GM04504 (cell line): ENCODE results near the gene VAV2.

Experiments used
- DNase-seq: peaks from one replicate; pipeline ENCODE4 v3.0.0-alpha.2; 2012; ENCODE audit warnings: low read depth

The VAV2 gene

DNA sequence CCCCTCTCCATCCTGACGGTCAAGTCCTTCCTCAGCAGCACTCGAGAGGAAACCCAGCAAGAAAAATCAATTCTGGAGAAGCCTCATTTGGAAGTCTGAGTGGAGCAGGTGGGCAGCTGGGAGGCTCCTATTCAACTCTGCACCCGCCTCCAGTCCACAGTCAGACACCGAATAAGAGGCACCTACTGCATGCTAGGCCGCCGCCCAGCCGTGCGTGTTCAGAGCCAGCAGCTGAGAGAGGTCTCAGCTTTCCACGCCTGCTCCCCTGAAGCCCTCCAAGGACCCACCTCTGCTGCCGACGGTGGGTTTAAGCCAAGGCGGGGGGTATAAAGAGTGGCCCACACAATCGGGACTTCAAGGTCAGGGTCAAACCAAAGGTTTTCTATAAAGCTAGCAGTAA, 41.9 kb downstream of the VAV2 start:
- DNase-seq = no peak

DNA sequence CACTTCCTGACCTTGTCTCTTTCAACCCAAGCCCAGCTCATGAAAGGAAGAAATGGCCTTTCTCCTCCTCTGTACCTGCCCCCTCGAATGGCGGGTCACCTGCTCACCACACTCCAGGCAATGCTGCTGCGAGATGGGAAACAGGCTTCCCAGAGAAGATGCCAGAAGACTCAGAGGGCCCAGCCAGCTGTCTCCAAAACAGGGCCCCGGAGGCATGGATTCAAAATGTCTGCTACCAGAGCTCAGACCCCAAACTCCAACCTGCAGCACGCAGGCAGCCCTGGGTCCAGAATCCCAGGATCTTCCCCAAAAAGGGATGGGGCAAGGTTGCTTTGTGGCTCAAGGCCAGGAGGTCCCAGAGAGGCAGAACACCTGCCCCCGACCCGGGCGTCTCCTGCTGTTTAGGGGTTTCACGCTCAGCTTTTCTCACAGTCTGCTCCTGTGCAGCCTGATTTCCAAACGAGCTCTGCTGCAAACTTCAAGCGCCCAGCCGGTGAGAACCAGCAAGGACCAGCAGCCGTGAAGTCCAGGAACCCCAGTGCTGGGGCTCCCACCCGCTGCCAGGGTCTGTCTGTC, 42.5 kb downstream of the VAV2 start:
- DNase-seq = no peak

DNA sequence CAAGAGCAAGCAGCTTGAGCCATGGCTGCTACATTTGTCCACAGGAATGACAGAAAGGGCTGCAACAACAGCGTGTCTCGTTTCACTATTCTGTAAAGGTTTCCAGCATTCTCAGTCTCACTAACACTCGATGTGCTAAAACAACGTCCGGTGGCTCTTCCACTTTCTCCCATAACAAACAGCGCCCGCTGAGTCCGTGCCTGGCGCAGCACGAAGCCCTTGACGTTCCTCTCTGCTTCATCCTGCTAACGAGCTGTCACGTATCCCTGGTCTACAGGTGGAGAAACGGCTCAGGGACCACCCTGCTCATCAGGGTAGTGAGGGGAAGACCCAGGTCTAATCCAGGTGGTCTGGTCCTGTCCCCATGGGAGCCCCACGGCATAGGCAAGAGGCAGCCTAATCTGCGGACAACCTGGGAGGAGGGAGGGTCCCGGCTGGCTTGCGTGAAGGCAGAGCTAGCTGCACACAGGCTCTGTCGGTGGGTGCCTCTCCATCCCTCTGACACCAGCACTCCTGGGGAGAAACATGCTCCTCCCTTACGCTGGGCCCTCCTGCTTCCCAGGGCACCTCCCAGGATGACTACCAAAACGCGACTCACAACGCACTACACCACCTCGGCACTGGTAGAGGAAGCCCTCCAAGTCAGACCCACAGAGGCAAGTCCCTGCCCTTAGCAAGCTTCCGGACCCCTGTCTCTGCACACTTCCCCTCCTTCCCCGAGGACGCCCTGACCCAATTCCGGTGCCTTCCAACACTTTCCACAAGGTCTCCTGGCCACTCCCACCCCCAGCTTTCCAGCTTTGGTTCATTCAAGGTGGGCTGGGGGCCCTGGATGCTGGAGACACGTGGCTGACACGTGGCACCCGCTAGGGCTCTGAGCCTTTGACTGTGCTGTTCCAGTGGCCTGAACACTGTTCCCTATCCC, 43.3 kb downstream of the VAV2 start:
- no peak for DNase-seq

DNA sequence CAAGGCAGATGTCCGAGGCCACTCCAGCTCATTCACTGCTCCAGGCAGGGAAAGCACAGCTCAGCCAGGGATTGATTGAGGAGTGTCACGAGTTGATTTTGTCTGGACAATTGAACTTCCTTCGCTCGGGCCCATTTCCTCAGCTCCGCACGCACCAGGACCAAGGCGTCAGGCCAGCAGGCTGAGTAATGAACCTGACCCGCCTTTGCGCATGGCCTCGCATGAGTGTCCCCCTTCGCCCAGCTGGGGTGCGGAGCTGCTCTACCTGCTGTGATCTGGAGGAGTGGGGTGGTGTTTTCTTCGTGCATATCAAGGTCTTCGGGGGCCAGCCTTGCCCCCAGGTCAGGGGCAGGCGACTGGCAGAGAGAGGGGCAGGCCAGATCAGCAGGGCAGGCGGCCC, 44.0 kb downstream of the VAV2 start:
- no peak for DNase-seq

DNA sequence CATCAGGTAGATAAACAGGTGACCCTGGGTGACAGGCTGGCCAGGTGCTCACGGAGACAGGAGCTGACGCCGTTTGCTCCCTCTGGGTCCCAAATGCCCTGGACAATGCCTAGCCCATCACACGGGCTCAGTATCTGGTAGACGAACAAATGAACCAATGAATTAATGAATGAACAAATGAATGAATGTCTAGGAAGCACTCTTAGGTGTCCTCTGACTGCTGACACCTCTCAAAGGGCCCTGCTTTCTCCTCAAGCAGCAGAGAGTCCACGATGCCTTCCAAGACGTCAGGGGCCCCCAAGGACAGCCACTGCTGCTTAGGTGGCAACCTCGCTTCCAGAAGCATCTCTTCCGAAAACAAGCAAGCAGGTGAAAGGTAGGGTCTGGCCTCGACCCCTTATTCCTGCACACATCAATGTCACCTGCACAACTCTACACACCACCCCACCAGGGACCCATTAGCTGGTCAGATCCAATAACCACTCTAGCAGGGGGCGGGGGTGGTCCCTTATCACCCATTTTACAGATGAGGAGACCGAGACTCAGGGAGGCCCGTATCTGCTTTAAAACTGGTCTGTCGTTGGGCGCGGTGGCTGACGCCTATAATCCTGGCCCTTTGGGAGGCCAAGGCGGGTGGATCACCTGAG, 45.2 kb downstream of the VAV2 start:
- no peak for DNase-seq

DNA sequence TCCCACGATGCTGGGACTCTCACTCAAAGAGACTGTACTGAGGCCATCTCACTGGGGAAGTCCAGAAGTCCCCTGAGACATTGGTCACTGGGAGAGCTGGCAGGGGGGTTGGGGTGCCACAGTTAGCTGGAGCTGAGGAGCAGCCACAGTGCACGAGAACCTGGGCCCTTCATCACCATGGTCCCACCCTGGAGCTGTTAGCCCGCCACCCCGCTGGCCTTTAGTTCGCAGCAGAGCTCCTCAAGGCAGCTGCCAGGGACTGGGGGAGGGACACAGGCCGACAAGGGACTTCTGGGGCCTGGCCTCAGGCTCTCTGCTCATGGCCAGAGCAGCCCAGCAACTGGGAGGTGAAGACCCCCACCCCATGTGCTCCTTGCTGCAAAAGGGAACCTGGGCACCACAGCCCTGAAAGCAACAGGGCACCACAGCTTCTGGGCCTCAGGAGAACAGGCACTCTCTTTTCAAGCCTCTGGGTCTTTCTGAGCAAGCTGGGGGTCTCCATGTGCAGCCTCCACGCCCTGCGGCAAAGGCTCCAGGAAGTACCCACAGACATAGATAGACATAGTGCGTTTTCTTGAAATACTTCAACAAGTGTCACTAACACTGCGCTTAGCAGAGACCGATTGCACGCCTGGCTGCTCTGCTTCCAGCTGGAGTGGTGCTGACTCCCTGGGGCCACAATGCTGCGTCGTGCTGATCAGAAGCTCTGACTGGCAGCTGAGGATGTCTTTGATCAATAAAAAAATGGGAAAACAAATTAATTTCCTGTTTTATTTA, 46.0 kb downstream of the VAV2 start:
- DNase-seq = no peak

DNA sequence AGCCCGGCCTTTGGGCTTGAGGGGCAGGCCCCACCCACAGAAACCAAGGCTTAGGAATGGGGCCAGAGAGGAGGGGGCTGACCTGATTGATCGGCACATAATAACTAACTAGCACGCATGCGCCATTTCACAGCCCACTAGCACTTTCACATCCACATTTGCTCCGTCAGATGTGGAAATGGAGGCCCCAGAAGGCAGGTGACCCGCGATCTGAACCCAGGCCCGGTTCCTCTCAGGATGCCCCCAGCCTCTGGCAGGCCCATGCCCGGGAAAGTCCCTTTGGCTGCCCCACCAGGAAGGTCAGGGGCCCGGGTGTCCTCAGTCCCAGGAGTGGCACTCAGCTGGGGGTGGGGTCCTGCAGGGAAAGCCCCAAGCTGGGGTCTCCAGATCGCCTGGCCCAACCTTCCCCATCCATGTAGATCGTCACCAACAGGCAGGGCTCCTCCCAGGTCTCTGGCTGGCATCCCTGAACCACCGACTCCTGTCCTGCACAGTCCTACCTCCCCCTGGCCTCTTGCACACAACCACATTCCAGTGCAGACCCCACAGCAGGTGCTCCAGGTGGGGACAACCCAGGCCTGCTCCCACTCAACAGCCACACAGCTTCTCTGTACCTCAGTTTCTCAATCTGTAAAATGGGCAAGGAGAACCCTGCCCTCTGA, 46.7 kb downstream of the VAV2 start:
- no peak for DNase-seq

DNA sequence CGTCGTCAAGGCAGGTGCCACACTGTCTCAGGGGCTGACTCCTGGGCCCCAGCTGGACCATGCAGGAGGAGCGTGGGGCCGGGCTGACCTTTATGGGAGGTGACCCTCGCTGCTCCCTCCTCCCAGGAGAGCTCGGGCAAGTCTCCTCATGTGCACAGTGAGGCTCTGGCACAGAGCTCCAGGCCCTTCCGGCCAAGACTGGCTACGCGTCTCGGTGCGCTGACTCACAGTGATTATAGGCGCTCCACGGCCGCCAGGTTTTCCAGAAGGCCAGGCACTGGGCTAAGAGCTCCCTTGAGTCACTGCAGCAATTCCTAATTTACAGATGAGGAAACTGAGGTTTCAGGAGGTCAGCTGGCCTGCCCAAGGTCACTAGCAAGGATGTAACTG, 47.4 kb downstream of the VAV2 start:
- DNase-seq = no peak

DNA sequence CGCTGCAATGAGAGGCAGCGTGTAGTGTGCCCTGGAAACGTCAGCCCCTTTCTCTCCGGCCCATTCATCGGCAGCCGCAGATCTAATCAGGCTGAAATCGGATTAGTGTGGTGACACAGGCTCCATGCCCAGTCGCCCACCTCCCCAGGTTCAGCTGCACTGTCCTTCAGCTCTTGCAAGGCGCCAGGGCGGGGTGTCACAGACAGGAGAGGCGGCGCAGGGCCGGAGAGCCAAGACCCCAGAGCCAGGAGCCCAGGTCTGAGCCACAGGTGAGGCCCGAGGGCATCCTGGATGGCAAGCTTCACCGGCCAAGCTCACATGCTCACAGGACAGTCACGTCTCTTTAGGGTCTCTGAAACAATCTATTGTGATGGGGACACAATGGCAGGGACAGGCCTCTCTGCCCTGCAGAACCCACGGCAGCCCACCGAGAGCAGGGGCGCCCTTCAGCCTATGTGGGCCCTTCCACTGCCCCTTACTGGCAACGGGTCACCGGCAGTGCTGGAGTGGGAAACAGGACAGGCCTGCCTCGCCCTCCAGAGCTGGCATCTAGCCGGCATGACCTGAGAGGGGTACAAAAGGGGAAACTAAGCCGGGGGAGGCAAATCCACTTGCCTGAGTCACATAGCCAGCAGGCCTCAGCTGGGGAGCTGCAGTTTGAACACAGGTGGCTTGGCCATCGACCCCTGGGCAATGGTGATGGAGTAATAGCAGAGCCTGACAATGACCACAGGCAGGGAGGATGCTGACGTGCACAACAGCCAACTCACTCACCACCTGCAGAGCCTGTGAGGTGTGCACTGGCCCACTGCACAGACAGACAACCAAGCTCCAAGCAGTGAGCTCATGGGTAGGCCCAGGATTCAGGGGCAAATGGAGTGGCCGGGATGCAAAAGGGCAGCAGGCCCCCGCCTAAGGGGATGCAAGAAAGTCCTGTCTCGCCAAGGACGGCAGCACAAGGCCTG, 48.1 kb downstream of the VAV2 start:
- no peak for DNase-seq

DNA sequence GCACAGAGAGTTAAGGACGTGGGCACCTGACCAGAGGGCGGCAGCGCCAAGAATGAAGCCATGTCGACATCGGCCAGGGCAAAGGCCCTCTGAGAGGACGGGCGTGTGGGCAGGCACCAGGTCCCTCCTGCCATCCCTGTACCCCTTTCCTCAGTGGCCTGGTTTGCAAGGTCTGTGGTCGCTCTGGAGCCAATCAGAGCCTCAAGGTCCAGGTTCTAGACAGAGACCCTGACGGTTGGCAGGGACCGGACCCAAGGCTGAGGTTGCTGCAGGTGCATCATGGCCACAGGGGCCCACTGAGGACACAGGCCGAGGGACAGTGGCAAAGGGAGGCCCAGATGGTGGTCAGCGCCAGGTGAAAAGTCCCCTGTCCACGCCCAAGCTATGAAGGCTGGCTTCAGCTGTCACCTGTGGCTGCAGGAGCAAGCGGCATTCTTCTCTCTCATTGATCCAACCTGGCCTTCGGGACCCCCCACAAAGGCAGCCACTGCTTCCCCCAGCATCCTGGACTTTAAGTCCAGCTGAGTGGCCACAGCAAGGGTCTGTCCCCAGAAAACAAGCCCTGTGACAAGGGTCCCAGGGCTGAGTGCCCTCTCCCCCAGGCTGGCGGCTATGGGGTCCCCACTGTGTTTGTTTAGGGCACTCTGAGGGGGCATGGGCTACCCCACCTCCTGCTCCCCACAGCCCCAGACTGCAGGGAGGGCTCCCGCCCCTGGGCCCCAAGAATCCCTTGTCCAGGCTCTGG, 48.9 kb downstream of the VAV2 start:
- DNase-seq = no peak

DNA sequence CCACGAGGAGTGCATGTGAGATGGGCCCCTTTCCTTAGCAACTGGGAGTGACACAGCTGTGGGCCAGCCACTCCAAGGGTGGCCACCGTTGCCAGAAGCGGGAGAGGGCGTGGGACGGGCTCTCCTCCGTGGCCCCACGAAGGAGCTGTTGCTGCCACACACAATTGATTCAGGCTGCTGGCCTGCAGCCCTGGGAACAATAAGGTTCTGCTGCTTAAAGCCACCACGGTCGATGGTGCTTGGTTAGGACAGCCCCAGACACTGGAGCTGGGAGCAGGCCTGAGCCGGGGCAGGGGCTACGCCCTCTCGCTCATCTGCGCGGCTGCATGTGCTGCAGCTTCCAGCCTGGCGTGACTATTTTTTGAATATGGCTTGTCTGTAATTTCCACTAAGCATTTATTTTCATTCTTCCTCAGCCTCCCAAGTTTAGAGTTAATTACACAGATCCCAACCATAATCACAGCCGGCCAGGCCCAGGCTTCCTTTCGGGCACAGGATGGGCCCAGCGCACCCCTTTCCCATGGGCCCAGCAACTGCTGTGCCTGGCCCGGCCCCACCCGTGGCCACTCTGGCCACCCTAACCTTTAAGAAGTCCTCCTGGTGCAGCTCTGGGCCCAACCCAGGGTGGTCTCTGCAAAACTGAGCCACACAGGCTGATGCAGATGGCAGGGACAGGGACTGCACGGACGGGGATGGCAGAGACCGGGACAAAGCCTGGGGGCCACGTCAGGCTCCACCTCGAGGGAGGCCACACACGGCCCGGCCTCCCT, 49.7 kb downstream of the VAV2 start:
- no peak for DNase-seq

DNA sequence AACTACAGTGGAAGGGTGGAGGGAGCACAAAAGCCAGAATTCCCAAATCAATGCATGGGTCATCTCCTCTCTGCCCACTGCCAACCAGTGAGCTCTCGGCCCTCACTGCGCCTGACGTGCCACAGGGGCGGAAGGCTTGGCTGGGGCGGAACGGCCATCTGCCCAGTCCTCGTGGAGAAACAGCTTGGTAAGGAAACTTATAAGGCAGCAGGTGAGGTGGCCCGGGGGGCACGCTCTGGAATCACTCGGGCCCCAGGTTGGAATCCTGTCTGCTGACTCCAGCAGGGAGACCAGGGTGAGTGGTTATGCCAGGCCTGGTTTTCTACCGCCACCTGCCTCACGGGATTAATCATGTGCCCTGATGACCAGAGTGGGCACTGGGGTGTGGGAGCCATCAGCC, 52.3 kb downstream of the VAV2 start:
- no peak for DNase-seq

DNA sequence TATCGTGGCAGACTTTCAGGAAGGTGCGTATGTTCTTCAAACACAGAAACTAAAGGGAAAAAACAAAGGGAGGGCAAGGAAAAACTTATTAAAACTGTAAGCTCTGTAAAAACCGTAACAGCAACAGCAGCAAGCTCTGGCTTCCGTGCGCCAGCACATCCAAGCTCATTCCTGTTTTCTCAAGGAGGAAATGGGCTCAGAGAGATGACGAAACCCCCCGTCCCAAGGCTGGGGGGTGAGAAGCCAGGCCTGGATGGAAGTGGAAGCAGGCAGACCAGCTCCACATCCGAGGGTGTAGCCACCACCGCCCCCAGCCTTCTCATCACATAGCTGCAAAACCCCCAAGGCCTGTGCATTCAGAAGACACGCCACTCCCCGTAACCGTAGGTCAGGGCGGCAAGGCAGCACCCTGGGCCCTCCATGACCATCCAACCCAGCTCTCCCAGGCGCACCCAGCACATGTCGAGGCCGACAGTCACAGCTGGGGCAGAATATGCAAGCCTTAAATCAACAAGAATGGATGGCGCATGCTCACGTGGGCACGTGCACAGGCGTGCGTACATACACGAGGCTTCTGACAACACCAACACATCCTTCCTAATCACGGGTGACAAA, 52.8 kb downstream of the VAV2 start:
- DNase-seq = no peak

DNA sequence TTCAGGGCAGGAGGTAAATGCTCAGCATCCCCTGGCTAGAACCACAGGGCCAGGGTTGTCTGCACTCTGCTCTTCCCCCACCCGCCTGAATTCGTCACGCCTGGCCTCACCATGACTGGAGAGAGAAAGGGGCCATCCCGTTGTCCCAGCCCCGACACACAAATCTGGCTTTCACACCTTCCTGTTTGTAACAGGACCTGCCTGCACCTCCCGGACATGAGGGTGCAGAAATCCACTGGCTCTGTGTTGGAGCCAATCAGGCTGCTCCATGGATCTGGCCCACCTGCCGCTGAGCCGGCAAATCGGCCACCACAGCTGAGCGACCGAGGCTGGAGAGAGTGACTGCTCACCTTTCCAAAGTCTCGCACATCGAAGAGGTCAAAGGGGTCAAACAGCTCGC, 53.4 kb downstream of the VAV2 start:
- no peak for DNase-seq

DNA sequence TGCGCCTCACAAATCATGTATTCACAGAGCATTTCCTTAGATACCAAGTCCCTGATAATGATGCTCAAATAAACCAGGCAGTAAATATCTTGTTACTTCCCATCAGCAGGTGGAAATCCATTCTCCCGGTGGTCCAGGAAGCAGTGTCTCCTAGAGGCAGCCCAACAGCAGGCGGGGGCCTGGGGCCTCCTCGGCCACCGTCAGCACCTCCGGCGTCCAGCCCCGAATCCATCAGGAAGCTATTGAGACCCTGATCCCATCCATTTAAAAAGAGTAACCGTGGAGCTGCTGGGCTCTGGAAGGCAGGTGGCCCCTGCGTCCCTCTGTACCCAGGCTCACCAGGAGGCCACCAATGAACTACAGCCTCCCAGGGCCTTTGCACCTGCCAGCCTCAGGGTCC, 54.0 kb downstream of the VAV2 start:
- DNase-seq = no peak

DNA sequence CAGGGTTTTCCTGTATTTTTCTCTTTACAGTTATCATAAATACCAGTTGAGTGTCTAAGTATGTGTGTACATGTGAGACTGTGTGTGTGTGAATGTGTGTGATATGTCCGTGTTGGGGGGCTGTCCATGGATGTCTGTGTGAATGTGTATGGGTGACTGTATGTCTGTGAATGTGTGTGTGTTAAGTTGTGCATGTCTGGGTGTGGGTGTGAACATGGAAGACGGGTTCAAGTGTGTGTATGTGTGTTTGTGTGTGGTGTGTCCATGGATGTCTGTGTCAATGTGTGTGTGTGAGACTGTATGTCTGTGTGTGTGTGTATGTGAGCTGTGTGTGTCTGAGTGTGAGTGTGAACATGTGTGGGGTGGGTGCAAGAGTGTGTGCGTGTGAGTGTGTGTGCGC, 55.0 kb downstream of the VAV2 start:
- no peak for DNase-seq

DNA sequence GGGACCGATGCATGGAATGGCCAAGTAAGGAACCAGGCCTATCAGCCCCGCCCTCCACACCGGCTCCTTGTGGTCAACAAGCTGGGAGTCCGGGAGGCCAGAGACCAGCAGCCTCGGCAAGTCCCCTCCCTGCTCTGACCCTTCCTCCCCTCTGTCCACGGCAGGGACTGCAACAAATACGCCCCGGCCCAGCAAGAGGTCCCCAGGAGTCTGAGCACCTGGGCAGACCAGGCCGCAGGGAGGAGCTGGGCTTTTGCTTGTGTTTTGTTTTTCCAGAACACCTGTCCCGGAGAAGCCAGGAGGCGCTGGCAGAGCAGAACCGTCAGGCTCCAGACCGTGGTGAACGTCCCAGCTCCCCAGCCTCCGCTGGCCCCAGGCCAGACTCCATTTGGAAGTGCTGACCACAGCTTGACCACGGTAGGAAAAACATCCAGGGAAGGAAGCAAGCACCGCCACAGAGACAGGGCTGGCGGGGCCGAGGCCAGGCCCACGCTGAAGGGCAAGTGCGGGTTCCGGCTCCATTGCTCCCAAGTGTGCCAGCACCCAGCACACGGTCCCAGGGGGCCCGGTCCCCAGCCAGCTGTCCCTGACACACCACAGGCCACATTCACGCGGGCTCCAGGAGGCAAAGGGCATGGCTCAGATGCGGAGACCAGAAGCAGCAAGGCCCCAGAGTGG, 56.7 kb downstream of the VAV2 start:
- no peak for DNase-seq
